GM12874 (cell line): Measurements from ENCODE around the gene TSPOAP1.

Experiments
- TF ChIP-seq, protein P1 (sequence below): IDR thresholded peaks from 2 replicates; pipeline ENCODE4 v1.5.1; 2011; ENCODE audit warnings: low read depth, mild to moderate bottlenecking, control low read depth, low read length, moderate library complexity; ENCODE audit not compliant: insufficient read depth

The TSPOAP1 gene, protein sequence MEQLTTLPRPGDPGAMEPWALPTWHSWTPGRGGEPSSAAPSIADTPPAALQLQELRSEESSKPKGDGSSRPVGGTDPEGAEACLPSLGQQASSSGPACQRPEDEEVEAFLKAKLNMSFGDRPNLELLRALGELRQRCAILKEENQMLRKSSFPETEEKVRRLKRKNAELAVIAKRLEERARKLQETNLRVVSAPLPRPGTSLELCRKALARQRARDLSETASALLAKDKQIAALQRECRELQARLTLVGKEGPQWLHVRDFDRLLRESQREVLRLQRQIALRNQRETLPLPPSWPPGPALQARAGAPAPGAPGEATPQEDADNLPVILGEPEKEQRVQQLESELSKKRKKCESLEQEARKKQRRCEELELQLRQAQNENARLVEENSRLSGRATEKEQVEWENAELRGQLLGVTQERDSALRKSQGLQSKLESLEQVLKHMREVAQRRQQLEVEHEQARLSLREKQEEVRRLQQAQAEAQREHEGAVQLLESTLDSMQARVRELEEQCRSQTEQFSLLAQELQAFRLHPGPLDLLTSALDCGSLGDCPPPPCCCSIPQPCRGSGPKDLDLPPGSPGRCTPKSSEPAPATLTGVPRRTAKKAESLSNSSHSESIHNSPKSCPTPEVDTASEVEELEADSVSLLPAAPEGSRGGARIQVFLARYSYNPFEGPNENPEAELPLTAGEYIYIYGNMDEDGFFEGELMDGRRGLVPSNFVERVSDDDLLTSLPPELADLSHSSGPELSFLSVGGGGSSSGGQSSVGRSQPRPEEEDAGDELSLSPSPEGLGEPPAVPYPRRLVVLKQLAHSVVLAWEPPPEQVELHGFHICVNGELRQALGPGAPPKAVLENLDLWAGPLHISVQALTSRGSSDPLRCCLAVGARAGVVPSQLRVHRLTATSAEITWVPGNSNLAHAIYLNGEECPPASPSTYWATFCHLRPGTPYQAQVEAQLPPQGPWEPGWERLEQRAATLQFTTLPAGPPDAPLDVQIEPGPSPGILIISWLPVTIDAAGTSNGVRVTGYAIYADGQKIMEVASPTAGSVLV (N-terminal part only)

DNA sequence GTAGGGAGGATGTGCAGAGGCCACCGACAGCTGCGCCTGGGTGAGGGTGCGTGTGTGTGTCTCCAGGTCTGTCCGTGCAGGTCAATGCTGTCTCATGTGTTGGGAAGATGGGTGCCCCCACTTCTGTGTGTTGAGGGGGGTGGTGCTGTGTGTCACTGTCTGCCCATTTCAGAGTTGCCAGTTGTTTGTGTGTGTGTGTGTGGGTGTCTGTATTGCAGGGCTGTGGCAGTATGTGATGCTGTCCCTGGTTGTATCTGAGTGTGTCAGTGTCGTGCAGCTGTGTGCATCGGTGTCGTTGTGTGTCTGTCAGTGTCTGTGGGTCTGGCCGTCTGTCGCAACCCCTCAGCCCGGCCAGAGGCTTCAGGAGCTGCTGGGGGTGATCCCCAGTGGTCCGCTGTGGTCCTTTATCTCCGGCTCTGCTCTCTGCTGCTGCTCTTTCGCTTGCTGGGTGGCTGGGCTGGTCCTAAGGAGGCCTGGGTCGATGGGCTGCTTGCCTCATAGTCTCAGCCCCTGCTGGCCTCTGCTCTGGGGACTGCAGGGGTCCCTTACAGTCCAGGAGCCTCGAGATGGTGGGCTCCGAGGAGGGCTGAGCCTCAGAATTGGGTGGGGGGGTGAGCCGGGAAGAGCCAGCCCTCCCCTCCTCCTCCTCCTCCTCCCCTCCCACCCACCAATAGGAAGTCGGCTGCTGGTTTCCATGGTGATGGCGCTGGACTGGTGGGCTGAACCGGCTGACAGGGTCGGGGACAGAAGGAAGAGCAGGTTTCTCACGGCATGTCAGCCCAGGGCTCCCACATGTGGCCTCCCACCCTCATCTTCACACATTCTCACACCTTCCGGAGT is at the start of gene TSPOAP1:
TSPOAP1 (minus strand) TSS at position 601 of the 840 bp plus-strand sequence. CDS start 875 bp downstream, outside the sequence.
- TF ChIP-seq, protein P1, sequence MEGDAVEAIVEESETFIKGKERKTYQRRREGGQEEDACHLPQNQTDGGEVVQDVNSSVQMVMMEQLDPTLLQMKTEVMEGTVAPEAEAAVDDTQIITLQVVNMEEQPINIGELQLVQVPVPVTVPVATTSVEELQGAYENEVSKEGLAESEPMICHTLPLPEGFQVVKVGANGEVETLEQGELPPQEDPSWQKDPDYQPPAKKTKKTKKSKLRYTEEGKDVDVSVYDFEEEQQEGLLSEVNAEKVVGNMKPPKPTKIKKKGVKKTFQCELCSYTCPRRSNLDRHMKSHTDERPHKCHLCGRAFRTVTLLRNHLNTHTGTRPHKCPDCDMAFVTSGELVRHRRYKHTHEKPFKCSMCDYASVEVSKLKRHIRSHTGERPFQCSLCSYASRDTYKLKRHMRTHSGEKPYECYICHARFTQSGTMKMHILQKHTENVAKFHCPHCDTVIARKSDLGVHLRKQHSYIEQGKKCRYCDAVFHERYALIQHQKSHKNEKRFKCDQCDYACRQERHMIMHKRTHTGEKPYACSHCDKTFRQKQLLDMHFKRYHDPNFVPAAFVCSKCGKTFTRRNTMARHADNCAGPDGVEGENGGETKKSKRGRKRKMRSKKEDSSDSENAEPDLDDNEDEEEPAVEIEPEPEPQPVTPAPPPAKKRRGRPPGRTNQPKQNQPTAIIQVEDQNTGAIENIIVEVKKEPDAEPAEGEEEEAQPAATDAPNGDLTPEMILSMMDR, result no peak

DNA sequence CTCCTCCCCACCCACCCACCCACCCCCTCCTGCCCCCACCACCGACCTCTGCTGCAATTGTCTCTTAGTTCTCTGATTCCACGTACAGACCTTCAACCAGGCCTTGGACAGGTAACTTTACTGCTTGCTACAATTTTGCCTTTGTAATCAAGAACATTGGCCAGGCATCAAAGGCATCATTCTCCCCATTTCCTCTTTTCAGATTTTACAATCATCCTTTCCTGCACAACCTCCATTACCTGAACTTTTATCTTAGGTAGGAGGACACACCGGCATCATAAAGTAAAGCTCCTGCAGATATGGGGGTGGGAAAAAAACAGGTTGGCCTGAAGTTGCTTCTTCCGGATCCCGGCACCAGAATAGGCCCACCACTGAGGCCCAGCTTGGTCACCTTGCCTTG is 49.1 kb upstream of the TSPOAP1 start:
- TF ChIP-seq, protein P1, result no peak

DNA sequence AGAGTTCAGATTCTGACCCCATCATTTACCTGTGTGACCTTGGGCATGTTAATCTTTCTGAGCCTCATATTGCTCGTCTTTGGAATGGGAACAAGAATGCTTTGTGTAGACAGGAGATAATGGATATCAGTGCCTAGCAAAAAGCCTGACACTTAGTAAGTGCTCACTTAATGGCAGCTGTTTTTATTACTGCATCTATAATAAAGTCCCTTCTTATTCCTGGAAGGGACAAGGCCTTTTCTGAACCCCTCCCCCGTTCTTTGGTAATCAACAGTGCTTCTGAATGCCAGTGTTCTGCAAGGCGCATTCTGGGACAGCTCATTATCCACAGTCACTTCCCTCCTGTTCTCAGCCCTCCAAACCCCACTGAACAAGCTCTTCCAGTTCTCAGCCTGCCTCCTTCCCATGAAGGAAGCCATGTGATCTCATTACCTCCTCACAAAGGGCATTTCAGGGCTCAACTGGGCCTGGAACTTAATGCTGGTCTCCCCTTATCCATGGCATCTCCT is 48.6 kb upstream of the TSPOAP1 start:
- TF ChIP-seq, protein P1, result no peak

DNA sequence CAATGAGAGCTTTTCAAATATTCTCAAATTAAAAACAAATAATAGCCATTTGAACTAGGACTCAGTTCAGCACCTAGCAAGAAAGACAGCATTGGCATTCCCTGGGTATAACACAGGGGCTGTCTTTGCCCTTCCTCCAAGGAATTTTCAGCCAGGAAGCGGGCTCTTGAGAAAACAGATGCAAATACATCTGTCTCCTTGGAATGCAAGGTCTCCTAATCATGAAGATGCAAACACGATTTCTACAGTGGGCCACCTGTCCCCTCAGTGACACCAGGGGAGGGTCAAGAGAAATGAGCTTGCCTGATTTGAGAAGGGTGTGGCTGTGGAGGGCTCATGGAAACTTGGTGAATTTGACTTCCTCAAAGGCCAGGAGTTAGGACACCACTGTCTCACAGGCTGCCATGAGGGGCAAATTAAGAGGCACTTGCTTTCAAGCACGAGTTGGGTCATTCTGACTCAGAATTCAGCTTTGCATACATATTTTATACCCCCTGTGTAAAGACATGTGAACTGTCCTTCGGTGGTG is 47.9 kb upstream of the TSPOAP1 start:
- TF ChIP-seq, protein P1, result no peak

DNA sequence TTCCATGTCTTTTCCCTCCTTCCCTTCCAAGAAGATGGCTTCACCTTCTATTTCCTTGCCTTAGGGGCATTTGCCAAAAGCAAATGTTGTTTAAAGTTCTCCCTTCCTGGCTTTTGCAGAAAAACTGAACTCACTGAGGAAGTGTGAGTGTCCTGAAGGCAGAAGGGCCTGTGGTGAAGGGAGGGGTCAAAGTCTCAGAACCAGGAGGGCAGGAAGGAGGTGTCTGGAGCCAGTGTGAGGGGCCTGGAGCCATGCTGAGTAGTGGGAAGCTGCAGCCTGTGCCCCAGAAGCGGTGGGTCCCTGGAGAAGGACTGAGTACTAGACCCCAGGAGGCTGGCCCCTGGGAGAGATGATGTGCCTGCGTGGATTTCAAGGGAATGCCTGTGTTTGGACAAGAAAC is 47.2 kb upstream of the TSPOAP1 start:
- TF ChIP-seq, protein P1, result no peak

DNA sequence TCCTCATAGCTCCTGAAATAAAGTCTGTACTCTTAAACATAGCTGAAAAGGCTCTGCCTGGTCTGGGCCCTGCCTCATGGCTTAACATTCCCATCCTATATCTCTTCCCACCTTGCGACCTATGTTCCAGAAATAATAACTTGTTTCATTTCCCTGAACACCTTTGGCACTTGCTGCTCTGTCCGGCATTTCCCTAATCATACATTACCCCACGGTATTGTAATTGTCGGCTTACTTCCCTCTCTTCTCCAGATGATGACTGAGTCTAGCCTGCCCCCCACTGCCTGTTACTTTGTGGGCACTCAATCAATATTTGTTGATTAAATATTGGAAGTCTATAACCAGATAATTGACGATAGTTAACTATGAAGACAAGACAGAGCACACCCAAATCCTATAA is 46.7 kb upstream of the TSPOAP1 start:
- TF ChIP-seq, protein P1, result no peak
